SK-N-SH (cell line): ENCODE measurements around the gene OR51A7.

Experiments
- CTCF ChIP-seq: fragments of 200-600 bp; sonication (generic); IDR thresholded peaks from 2 replicates; pipeline ENCODE4 v1.6.1; 2017; ENCODE audit warnings: antibody characterized with exemption, mild to moderate bottlenecking, moderate library complexity
- YY1 ChIP-seq: IDR thresholded peaks from 2 replicates; pipeline ENCODE4 v1.4.0; 2012; ENCODE audit warnings: low read depth, mild to moderate bottlenecking

- TF ChIP-seq CTCF (no peak), YY1 (no peak)
These were observed 13.0 kb downstream of the OR51A7 start for GRCh38 chr11:4916581-4916980.
